ENCODE data around the gene TTYH2.

Gene TTYH2

DNA sequence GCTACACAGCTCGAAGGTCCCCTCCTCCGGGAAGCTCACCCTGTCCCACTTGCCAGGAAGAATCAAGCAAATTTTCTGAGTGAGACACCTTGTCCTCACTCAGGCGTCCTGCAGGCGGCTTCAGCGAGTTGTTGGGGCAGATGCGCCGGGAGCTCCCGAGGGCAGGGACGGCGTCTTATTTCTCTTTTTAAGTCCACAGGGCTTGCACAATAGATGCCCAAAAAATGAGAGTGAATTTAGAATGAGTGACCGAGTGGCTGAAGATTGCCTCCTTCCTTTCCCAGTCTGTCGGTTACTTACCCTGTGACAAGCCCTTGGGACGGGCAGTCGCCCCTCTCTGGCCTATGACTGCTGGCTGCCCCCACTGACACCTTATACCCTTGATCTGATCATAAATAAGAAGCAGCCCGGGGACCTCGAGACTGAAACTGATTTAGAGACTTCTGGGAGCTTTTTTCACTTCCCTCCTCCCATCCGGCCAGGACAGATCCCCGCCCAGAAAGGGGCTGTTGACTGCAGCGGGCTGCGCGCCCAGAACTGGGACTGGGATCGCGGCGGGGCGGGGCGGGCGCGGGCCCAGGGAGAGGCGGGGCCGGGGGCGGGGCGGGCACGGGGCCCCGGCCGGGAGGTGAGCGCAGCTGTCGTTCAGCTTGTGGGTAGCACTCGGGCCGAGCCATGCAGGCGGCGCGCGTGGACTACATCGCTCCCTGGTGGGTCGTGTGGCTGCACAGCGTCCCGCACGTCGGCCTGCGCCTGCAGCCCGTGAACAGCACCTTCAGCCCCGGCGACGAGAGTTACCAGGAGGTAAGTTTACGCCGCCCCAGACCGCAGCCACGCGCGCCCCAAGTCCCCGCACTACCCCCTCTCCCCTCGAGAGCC is at the start of gene TTYH2:
TSS of gene TTYH2 (plus strand) at position 659 of the 879 bp plus-strand sequence. CDS start at position 676, 17 bp downstream.
- Histone ChIP-seq H3K4me3 (ENCODE audit: low read depth in 1 of 2, low read length in 2 of 2) (peak within 1 kb of the TSS; percentile 45 to 84), H3K9ac (ENCODE audit: low read length) (peak within 1 kb of the TSS; percentile 74), H3K27ac (ENCODE audit: low read depth, low read length) (peak within 1 kb of the TSS; percentile 45), H3K27me3 (ENCODE audit: control insufficient read depth in 1 of 2, insufficient read depth in 2 of 2, low read length in 2 of 2) (no peaks in the 10 kb centered on the region), H3K36me3 (ENCODE audit: insufficient read depth, low read length) (peaks cover 24% of the 10 kb centered on the region), H3K9me3 (ENCODE audit: low read length) (no peaks in the 10 kb centered on the region), H3K4me1 (ENCODE audit: insufficient read depth, low read length) (peaks cover 41% of the 10 kb centered on the region)

DNA sequence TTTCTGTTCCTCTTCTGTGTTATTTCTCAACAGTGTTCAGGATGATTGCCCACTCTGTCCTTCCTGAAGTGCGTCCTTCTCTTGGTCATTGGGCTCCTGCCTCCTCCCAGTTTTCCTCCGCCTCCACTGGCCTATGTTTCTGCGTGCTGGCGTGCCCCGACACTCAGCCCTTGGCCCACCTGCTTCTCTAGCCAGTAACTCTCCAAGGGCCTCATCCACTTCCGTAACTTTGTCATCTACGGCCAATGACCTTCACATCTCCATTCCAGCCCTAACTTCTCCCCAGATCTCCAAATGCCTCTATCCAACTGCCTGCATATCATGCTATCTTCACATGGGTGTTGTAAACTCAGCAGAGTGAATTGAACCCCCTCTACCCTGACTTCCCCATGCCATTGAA is 49.5 kb upstream of the TTYH2 start:
- Histone ChIP-seq H3K36me3 (ENCODE audit: insufficient read depth, low read length) (no peaks in the 10 kb centered on the region), H3K4me1 (ENCODE audit: insufficient read depth, low read length) (no peaks in the 10 kb centered on the region), H3K27me3 (ENCODE audit: control insufficient read depth in 1 of 2, insufficient read depth in 2 of 2, low read length in 2 of 2) (no peaks in the 10 kb centered on the region)

GRCh38 chr17:74164446-74165045 is 48.8 kb upstream of the TTYH2 start:
- Histone ChIP-seq H3K27ac (ENCODE audit: low read depth, low read length) (no peak overlapping the region), H3K9me3 (ENCODE audit: low read length) (no peaks in the 10 kb centered on the region), H3K4me3 (ENCODE audit: low read depth in 1 of 2, low read length in 2 of 2) (no peak overlapping the region), H3K27me3 (ENCODE audit: control insufficient read depth in 1 of 2, insufficient read depth in 2 of 2, low read length in 2 of 2) (no peaks in the 10 kb centered on the region), H3K9ac (ENCODE audit: low read length) (no peak overlapping the region), H3K4me1 (ENCODE audit: insufficient read depth, low read length) (no peaks in the 10 kb centered on the region), H3K36me3 (ENCODE audit: insufficient read depth, low read length) (no peaks in the 10 kb centered on the region)

More for the DNA sequence above, 49.5 kb upstream of the TTYH2 start:
- Histone ChIP-seq H3K4me3 (ENCODE audit: low read depth in 1 of 2, low read length in 2 of 2) (no peak overlapping the region), H3K9me3 (ENCODE audit: low read length) (no peaks in the 10 kb centered on the region), H3K27ac (ENCODE audit: low read depth, low read length) (no peak overlapping the region), H3K9ac (ENCODE audit: low read length) (no peak overlapping the region)

- Histone ChIP-seq H3K27ac (ENCODE audit: low read depth, low read length) (no peak overlapping the region), H3K36me3 (ENCODE audit: insufficient read depth, low read length) (no peaks in the 10 kb centered on the region), H3K9ac (ENCODE audit: low read length) (no peak overlapping the region), H3K27me3 (ENCODE audit: control insufficient read depth in 1 of 2, insufficient read depth in 2 of 2, low read length in 2 of 2) (no peaks in the 10 kb centered on the region), H3K4me3 (ENCODE audit: low read depth in 1 of 2, low read length in 2 of 2) (no peak overlapping the region), H3K4me1 (ENCODE audit: insufficient read depth, low read length) (no peaks in the 10 kb centered on the region), H3K9me3 (ENCODE audit: low read length) (no peaks in the 10 kb centered on the region)
Observed at GRCh38 chr17:74165797-74166365, 47.5 kb upstream of the TTYH2 start.

GRCh38 chr17:74170924-74171323 is 42.4 kb upstream of the TTYH2 start:
- Histone ChIP-seq H3K27me3 (ENCODE audit: control insufficient read depth in 1 of 2, insufficient read depth in 2 of 2, low read length in 2 of 2) (peaks cover 0 to 8% of the 10 kb centered on the region in 2 donors), H3K4me1 (ENCODE audit: insufficient read depth, low read length) (no peaks in the 10 kb centered on the region)

GRCh38 chr17:74172700-74173099 is 40.7 kb upstream of the TTYH2 start:
- H3K36me3 ChIP-seq (ENCODE audit: insufficient read depth, low read length), result no peaks in the 10 kb centered on the region
- peaks cover 0 to 8% of the 10 kb centered on the region in 2 donors for H3K27me3 ChIP-seq (ENCODE audit: control insufficient read depth in 1 of 2, insufficient read depth in 2 of 2, low read length in 2 of 2)
- no peak overlapping the region for H3K4me3 ChIP-seq (ENCODE audit: low read depth in 1 of 2, low read length in 2 of 2)
- no peaks in the 10 kb centered on the region for H3K9me3 ChIP-seq (ENCODE audit: low read length)
- H3K4me1 ChIP-seq (ENCODE audit: insufficient read depth, low read length), result no peaks in the 10 kb centered on the region
- no peak overlapping the region for H3K27ac ChIP-seq (ENCODE audit: low read depth, low read length)
- H3K9ac ChIP-seq (ENCODE audit: low read length), result no peak overlapping the region

More at GRCh38 chr17:74170924-74171323, 42.4 kb upstream of the TTYH2 start:
- H3K36me3 ChIP-seq (ENCODE audit: insufficient read depth, low read length), result no peaks in the 10 kb centered on the region
- no peak overlapping the region for H3K27ac ChIP-seq (ENCODE audit: low read depth, low read length)
- H3K4me3 ChIP-seq (ENCODE audit: low read depth in 1 of 2, low read length in 2 of 2), result no peak overlapping the region
- no peaks in the 10 kb centered on the region for H3K9me3 ChIP-seq (ENCODE audit: low read length)
- no peak overlapping the region for H3K9ac ChIP-seq (ENCODE audit: low read length)

DNA sequence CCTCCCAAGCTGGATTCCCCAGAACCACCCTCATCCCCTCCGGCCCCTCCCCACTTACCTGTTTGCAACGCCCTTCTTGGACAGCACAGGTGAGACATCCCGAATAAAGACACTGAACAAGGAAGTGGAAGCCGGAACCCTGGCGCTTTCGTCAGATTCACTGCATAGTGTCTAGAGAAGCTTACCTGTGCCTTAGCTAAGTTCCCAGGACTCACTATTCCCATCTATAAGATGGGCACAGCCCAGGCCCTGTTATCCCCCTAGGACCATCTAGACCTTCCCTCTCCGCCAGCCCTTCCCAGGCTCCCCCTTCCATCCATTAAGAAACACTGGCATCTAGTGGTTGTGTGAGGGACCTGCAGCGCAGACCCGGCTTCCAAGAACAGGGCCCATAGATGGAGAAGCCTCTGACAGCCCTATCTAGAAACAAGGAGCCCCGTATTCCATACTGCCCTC is 36.8 kb upstream of the TTYH2 start:
- Histone ChIP-seq H3K4me1 (ENCODE audit: insufficient read depth, low read length) (no peaks in the 10 kb centered on the region), H3K36me3 (ENCODE audit: insufficient read depth, low read length) (no peaks in the 10 kb centered on the region), H3K9me3 (ENCODE audit: low read length) (no peaks in the 10 kb centered on the region), H3K9ac (ENCODE audit: low read length) (no peak overlapping the region), H3K4me3 (ENCODE audit: low read depth in 1 of 2, low read length in 2 of 2) (no peak overlapping the region), H3K27ac (ENCODE audit: low read depth, low read length) (no peak overlapping the region), H3K27me3 (ENCODE audit: control insufficient read depth in 1 of 2, insufficient read depth in 2 of 2, low read length in 2 of 2) (peaks cover 0 to 8% of the 10 kb centered on the region in 2 donors)

DNA sequence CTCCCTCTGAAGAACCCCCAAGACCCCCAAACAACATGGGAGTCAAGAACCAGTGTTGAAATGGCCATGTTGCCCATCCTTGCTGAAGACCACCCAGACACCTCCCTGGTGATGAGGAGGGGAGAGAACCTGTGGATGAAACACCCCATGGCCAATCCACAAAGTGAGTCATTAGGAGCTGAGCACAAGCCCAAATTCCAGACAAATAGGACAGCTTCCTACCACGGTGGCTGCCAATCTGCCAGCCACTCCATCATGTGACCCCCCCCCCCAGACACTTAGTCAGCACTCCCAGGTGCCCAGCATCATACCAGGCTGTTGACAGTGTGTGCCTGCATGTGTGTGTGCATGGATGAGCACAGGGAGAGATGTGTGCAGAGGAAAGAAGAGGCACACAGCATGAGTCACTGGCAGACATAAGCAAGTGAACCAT is 36.3 kb upstream of the TTYH2 start:
- H3K27ac ChIP-seq (ENCODE audit: low read depth, low read length), result no peak overlapping the region
- no peaks in the 10 kb centered on the region for H3K36me3 ChIP-seq (ENCODE audit: insufficient read depth, low read length)
- no peaks in the 10 kb centered on the region for H3K4me1 ChIP-seq (ENCODE audit: insufficient read depth, low read length)
- no peaks in the 10 kb centered on the region for H3K9me3 ChIP-seq (ENCODE audit: low read length)
- H3K9ac ChIP-seq (ENCODE audit: low read length), result no peak overlapping the region
- no peak overlapping the region for H3K4me3 ChIP-seq (ENCODE audit: low read depth in 1 of 2, low read length in 2 of 2)
- H3K27me3 ChIP-seq (ENCODE audit: control insufficient read depth in 1 of 2, insufficient read depth in 2 of 2, low read length in 2 of 2), result peaks cover 0 to 8% of the 10 kb centered on the region in 2 donors

DNA sequence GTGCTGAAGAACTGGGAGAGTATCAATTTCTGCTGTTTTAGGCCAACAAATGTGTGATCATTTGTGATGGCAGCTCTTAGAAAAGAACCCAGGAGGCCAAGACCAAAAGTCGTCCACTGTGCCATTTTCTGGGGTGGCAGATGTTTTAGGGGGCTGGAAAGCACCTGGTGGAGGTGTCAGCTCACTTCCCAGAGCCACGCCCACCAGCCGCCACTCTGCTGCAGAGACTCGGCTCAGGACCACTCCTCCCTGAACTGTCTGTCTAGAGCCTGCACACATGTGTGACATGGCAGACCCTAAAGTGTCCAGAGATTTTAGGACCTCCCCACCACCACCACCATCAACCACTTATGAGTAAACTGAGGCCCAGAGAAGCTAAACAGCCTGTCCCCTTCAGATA is 33.8 kb upstream of the TTYH2 start:
- Histone ChIP-seq H3K4me1 (ENCODE audit: insufficient read depth, low read length) (no peaks in the 10 kb centered on the region), H3K27me3 (ENCODE audit: control insufficient read depth in 1 of 2, insufficient read depth in 2 of 2, low read length in 2 of 2) (peaks cover 0 to 4% of the 10 kb centered on the region in 2 donors)

DNA sequence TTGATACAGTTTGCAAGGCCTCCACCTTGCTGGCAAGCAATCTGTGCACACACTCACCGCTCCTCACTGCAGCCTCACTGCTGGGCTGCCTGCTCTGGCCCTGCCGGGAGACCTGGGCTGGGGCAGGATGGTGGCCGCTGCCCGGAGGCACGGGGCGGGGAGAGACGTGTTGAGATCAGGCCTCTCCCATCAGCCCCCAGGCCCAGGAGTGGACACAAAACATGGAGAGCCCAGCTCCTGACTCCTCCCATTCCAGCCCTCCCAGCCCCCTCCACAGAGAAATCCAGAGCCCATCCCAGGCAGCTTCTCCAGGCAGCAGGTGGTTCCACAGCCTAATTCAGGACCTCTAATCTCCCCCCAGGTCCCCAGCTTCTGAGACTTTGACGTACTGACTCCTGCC is 33.0 kb upstream of the TTYH2 start:
- Histone ChIP-seq H3K4me3 (ENCODE audit: low read depth in 1 of 2, low read length in 2 of 2) (no peak overlapping the region), H3K36me3 (ENCODE audit: insufficient read depth, low read length) (no peaks in the 10 kb centered on the region), H3K9me3 (ENCODE audit: low read length) (no peaks in the 10 kb centered on the region), H3K4me1 (ENCODE audit: insufficient read depth, low read length) (no peaks in the 10 kb centered on the region), H3K27ac (ENCODE audit: low read depth, low read length) (no peak overlapping the region), H3K27me3 (ENCODE audit: control insufficient read depth in 1 of 2, insufficient read depth in 2 of 2, low read length in 2 of 2) (peaks cover 0 to 4% of the 10 kb centered on the region in 2 donors), H3K9ac (ENCODE audit: low read length) (no peak overlapping the region)

More for the DNA sequence above, 33.8 kb upstream of the TTYH2 start:
- no peak overlapping the region for H3K4me3 ChIP-seq (ENCODE audit: low read depth in 1 of 2, low read length in 2 of 2)
- no peaks in the 10 kb centered on the region for H3K36me3 ChIP-seq (ENCODE audit: insufficient read depth, low read length)
- no peak overlapping the region for H3K9ac ChIP-seq (ENCODE audit: low read length)
- H3K9me3 ChIP-seq (ENCODE audit: low read length), result no peaks in the 10 kb centered on the region
- no peak overlapping the region for H3K27ac ChIP-seq (ENCODE audit: low read depth, low read length)

- Histone ChIP-seq H3K4me1 (ENCODE audit: insufficient read depth, low read length) (no peaks in the 10 kb centered on the region), H3K4me3 (ENCODE audit: low read depth in 1 of 2, low read length in 2 of 2) (no peak overlapping the region), H3K27me3 (ENCODE audit: control insufficient read depth in 1 of 2, insufficient read depth in 2 of 2, low read length in 2 of 2) (no peaks in the 10 kb centered on the region), H3K27ac (ENCODE audit: low read depth, low read length) (no peak overlapping the region), H3K9me3 (ENCODE audit: low read length) (no peaks in the 10 kb centered on the region), H3K36me3 (ENCODE audit: insufficient read depth, low read length) (no peaks in the 10 kb centered on the region), H3K9ac (ENCODE audit: low read length) (no peak overlapping the region)
Observed at GRCh38 chr17:74181341-74181740, 32.0 kb upstream of the TTYH2 start.

All from muscle layer of colon (tissue), 2 donors.